HepG2 (cell line): ENCODE results near the gene G6PC3. TPM values are rescaled to one million over a fixed set of nuclear protein-coding genes. Genes with fewer than 3 reads are reported as not detected.
A peak's percentile ranks its signal among the peaks of the same experiment; 100 is the strongest.

Source experiments
- AKAP8 ChIP-seq: sonication (generic); formaldehyde crosslinking; IDR thresholded peaks from 2 replicates; pipeline ENCODE4 v1.5.1; 2020; ENCODE audit warnings: mild to moderate bottlenecking, missing genetic modification reagents
- ARID2 ChIP-seq: sonication (generic); formaldehyde crosslinking; IDR thresholded peaks from 2 replicates; pipeline ENCODE4 v1.8.1; 2022; ENCODE audit warnings: mild to moderate bottlenecking, missing genetic modification reagents, borderline replicate concordance
- ATAD3A ChIP-seq: sonication (generic); formaldehyde crosslinking; IDR thresholded peaks from 2 replicates; pipeline ENCODE4 v1.4.0; 2020; ENCODE audit warnings: missing genetic modification reagents
- BRD4 ChIP-seq: sonication (generic); formaldehyde crosslinking; IDR thresholded peaks from 2 replicates; pipeline ENCODE4 v1.4.0; 2020; ENCODE audit warnings: missing genetic modification reagents
- EP300 ChIP-seq, 3 experiments: sonication (generic) in 1 of 3; formaldehyde crosslinking in 1 of 3; IDR thresholded peaks; 2 replicates each; pipeline versions ENCODE4 v1.5.1 to v1.6.1; 2011 to 2020; ENCODE audit warnings: low read depth in 2 of 3, low read length in 2 of 3, borderline replicate concordance in 1 of 3, improper control_type of control experiment in 1 of 3, mild to moderate bottlenecking in 1 of 3, missing genetic modification reagents in 1 of 3, moderate library complexity in 1 of 3
- GTF2F1 ChIP-seq: fragments of 150-350 bp; IDR thresholded peaks from 2 replicates; pipeline ENCODE4 v1.6.1; 2014; ENCODE audit warnings: low read length
- ISL2 ChIP-seq: sonication (generic); formaldehyde crosslinking; IDR thresholded peaks from 2 replicates; pipeline ENCODE4 v1.5.0; 2020; ENCODE audit warnings: missing genetic modification reagents
- KDM6A ChIP-seq: IDR thresholded peaks from 2 replicates; pipeline ENCODE4 v1.6.1; 2016; ENCODE audit warnings: low read depth
- NAIF1 ChIP-seq: sonication (generic); formaldehyde crosslinking; IDR thresholded peaks from 2 replicates; pipeline ENCODE4 v1.5.0; 2020; ENCODE audit warnings: mild to moderate bottlenecking, missing genetic modification reagents, borderline replicate concordance
- NBN ChIP-seq: fragments of 450-650 bp; conservative IDR thresholded peaks from 2 replicates; pipeline ENCODE4 v1.6.1; 2017
- SATB2 ChIP-seq: sonication (generic); formaldehyde crosslinking; IDR thresholded peaks from 2 replicates; pipeline ENCODE4 v1.5.0; 2020; ENCODE audit warnings: missing genetic modification reagents
- SRF ChIP-seq: IDR thresholded peaks from 2 replicates; pipeline ENCODE4 v1.6.1; 2011; ENCODE audit warnings: mild to moderate bottlenecking, low read depth, low read length, moderate library complexity
- TOE1 ChIP-seq: sonication (generic); formaldehyde crosslinking; IDR thresholded peaks from 2 replicates; pipeline ENCODE4 v1.4.0; 2020; ENCODE audit warnings: mild to moderate bottlenecking, missing genetic modification reagents
- ZFP90 ChIP-seq: sonication (generic); formaldehyde crosslinking; IDR thresholded peaks from 2 replicates; pipeline ENCODE4 v1.8.0; 2022; ENCODE audit warnings: missing genetic modification reagents, mild to moderate bottlenecking, inconsistent platforms, borderline replicate concordance
- ZFX ChIP-seq: sonication (generic); formaldehyde crosslinking; IDR thresholded peaks from 2 replicates; pipeline ENCODE4 v1.4.0; 2020; ENCODE audit warnings: mild to moderate bottlenecking, low read depth, missing genetic modification reagents, moderate library complexity
- ZNF512B ChIP-seq: sonication (generic); formaldehyde crosslinking; IDR thresholded peaks from 2 replicates; pipeline ENCODE4 v1.5.1; 2020; ENCODE audit warnings: missing genetic modification reagents, mild to moderate bottlenecking, borderline replicate concordance
- ZNF547 ChIP-seq: sonication (generic); formaldehyde crosslinking; IDR thresholded peaks from 2 replicates; pipeline ENCODE4 v1.5.1; 2020; ENCODE audit warnings: mild to moderate bottlenecking, missing genetic modification reagents
- polyA plus RNA-seq, 8 experiments: library from polyadenylated mRNA; depleted of rRNA in 3 of 8; stranded (reverse) in 7 of 8; unstranded in 1 of 8; fragments of >200 nt; fragmentation: Illumina TruSeq in 4 of 8; extraction: Trizol in 4 of 8; gene quantifications; 2 replicates each; pipeline versions ENCODE4 v1.2.1 to v1.2.3, GENCODE V29; 2011 to 2016; ENCODE audit warnings: low read depth in 4 of 8, missing spikeins in 1 of 8, mixed read lengths in 1 of 8; ENCODE audit not compliant: insufficient read depth in 1 of 8
- total RNA-seq, 5 experiments: library from RNA; depleted of rRNA; stranded (reverse); fragments of >200 nt; fragmentation: Illumina TruSeq; extraction: Trizol; gene quantifications; 2 replicates each; pipeline ENCODE4 v1.2.3, GENCODE V29; 2016; ENCODE audit warnings: low read depth in 1 of 5
- TF ChIP-seq, protein P1 (sequence below): sonication (generic); formaldehyde crosslinking; IDR thresholded peaks from 2 replicates; pipeline ENCODE4 v1.5.1; 2020; ENCODE audit warnings: mild to moderate bottlenecking, missing genetic modification reagents, moderate library complexity
- TF ChIP-seq, protein P2 (sequence below): sonication (generic); formaldehyde crosslinking; IDR thresholded peaks from 2 replicates; pipeline ENCODE4 v1.8.1; 2023; ENCODE audit warnings: missing genetic modification reagents, inconsistent platforms, borderline replicate concordance
- TF ChIP-seq, protein P3 (sequence below): sonication (generic); formaldehyde crosslinking; IDR thresholded peaks from 2 replicates; pipeline ENCODE4 v1.8.0; 2022; ENCODE audit warnings: missing genetic modification reagents, mild to moderate bottlenecking, moderate library complexity, borderline replicate concordance

The G6PC3 gene
- total and polyA plus RNA-seq, 2 of the 13 experiments (the other 11 are each of a cell fraction or from before 2014, with no cell fraction given), result 38.5 to 75.8 TPM

DNA sequence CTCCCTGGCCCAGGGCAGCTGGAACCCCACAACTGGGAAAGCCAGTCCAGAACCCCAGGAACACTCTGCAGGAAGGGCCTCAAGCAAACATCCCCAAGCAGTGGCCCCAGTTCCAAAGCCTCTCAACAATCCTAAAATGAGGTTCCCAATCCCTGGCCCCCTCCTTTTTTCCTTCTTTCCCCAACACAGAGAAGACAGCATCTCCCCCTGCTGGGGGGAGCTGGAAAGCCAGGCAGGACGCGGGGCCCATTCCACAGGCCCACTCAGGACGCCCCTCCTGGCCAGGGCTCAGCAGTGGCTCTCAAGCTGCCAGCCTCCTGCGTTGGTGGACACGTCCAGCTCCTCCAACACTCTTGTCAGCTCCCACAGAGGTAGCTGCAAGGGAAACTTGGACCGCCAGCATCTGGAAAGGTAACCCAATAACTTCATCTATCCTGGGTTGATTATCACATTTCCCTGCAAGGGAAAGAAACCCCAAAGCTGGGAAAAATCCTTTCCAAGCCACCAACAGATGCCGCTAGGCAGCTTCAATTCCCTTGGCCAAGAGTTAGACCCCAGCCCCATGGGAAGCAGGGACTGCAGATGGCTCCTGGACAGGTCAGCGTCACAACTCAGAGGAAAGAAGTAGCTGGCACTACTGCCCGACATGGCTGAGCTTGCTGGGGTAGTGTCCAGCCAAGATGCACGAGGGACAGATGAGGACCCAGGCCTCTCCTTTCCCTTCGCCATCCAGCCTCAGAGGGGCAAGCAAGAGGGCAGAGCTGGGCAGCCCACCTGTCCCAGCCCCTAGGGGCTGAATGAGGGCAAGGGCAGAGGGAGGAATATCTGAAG is 45.3 kb downstream of the G6PC3 start (continued):
- TF ChIP-seq, protein P1, sequence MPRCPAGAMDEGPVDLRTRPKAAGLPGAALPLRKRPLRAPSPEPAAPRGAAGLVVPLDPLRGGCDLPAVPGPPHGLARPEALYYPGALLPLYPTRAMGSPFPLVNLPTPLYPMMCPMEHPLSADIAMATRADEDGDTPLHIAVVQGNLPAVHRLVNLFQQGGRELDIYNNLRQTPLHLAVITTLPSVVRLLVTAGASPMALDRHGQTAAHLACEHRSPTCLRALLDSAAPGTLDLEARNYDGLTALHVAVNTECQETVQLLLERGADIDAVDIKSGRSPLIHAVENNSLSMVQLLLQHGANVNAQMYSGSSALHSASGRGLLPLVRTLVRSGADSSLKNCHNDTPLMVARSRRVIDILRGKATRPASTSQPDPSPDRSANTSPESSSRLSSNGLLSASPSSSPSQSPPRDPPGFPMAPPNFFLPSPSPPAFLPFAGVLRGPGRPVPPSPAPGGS (CRISPR knock-in tag), result 0 out of 2 replicates have a peak, but pooled peaks have one; percentile 48
- TF ChIP-seq NAIF1 (CRISPR knock-in tag) (no peak), ZNF547 (CRISPR knock-in tag) (no peak), BRD4 (CRISPR knock-in tag) (no peak), TOE1 (CRISPR knock-in tag) (no peak), KDM6A (CRISPR knock-in tag) (no peak), ZFP90 (CRISPR knock-in tag) (no peak), AKAP8 (CRISPR knock-in tag) (0 out of 2 replicates have a peak, but pooled peaks have one; percentile 6), SRF (no peak), ATAD3A (CRISPR knock-in tag) (no peak), ISL2 (CRISPR knock-in tag) (no peak), SATB2 (CRISPR knock-in tag) (no peak), NBN (no peak), ARID2 (CRISPR knock-in tag) (no peak), EP300 (IDR thresholded peaks at IDR 0.05; ENCODE audit: low read depth in 2 of 2, low read length in 2 of 2) (no peak), EP300 (CRISPR knock-in tag; IDR thresholded peaks at IDR 0.05; ENCODE audit: borderline replicate concordance) (no peak), ZNF512B (no peak), GTF2F1 (no peak), ZFX (CRISPR knock-in tag) (no peak)
- TF ChIP-seq, protein P2, sequence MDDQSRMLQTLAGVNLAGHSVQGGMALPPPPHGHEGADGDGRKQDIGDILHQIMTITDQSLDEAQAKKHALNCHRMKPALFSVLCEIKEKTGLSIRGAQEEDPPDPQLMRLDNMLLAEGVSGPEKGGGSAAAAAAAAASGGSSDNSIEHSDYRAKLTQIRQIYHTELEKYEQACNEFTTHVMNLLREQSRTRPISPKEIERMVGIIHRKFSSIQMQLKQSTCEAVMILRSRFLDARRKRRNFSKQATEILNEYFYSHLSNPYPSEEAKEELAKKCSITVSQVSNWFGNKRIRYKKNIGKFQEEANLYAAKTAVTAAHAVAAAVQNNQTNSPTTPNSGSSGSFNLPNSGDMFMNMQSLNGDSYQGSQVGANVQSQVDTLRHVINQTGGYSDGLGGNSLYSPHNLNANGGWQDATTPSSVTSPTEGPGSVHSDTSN, result no peak
- TF ChIP-seq, protein P3, sequence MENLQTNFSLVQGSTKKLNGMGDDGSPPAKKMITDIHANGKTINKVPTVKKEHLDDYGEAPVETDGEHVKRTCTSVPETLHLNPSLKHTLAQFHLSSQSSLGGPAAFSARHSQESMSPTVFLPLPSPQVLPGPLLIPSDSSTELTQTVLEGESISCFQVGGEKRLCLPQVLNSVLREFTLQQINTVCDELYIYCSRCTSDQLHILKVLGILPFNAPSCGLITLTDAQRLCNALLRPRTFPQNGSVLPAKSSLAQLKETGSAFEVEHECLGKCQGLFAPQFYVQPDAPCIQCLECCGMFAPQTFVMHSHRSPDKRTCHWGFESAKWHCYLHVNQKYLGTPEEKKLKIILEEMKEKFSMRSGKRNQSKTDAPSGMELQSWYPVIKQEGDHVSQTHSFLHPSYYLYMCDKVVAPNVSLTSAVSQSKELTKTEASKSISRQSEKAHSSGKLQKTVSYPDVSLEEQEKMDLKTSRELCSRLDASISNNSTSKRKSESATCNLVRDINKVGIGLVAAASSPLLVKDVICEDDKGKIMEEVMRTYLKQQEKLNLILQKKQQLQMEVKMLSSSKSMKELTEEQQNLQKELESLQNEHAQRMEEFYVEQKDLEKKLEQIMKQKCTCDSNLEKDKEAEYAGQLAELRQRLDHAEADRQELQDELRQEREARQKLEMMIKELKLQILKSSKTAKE, result no peak
